ENCODE results near the gene LRRC37A. TPM values are rescaled to one million over a fixed set of nuclear protein-coding genes. Genes with fewer than 3 reads are reported as not detected.
"Not testable (repeated sequence)": the region's sequence is repeated elsewhere in the genome, so short reads cannot be mapped to it uniquely, and the experiment has no call there.

LRRC37A gene
- total and polyA plus RNA-seq, 10 of the 15 experiments (the other 5 are each of a cell fraction or from before 2014, with no cell fraction given) = 0.18 to 4.0 (median 2.4) TPM

- WGBS (ENCODE audit: insufficient coverage, insufficient replicate concordance, low lambda C conversion rate, missing lambda C conversion rate) = 12% methylated on average over 3 of the region's 3 CpGs
- H3K9me3 ChIP-seq (replicated peaks; ENCODE audit: control insufficient read depth, insufficient read depth, low read length); H4K20me1 ChIP-seq (ENCODE audit: control insufficient read depth, insufficient read depth); H3K4me2 ChIP-seq (ENCODE audit: control insufficient read depth, insufficient read depth); H2AFZ ChIP-seq (ENCODE audit: control insufficient read depth, low read depth, low read length); H3K9ac ChIP-seq (ENCODE audit: control insufficient read depth, insufficient read depth, low read length); H3K27ac ChIP-seq (ENCODE audit: control insufficient read depth, insufficient read depth); H3K4me3 ChIP-seq; H3K36me3 ChIP-seq (ENCODE audit: control insufficient read depth in 2 of 2, insufficient read depth in 2 of 2, low read length in 1 of 2); in situ Hi-C loops (cut with MboI); H3K27me3 ChIP-seq (replicated peaks in 1 of 2; ENCODE audit: control insufficient read depth in 2 of 2, insufficient read depth in 2 of 2, low read length in 1 of 2); BruUV-seq (replicated peaks); FAIRE-seq; H3K79me2 ChIP-seq (ENCODE audit: control insufficient read depth, insufficient read depth, low read length); H3K4me1 ChIP-seq (ENCODE audit: control insufficient read depth, insufficient read depth, low read length); intact Hi-C loops (cut with micrococcal nuclease; ENCODE audit: unreplicated experiment); DNase-seq (ENCODE audit: low read depth, low spot score); ATAC-seq: not testable (repeated sequence)
- ChIA-PET RAD21 (ENCODE audit: unreplicated experiment) (interaction anchor here (2.5 kb wide), 1 partner anchor 10 kb away, joined by 9 read pairs; no protein-coding TSS in a partner anchor), POLR2A (interaction anchor here (0.7 to 1.2 kb wide), 2 partner anchors 159 to 1254 kb away, joined by 4 to 10 read pairs; no protein-coding TSS in a partner anchor), SMC1A (ENCODE audit: uncharacterized antibody, unreplicated experiment) (interaction anchor here (2.4 kb wide), 1 partner anchor 10 kb away, joined by 7 read pairs; no protein-coding TSS in a partner anchor), CTCF (interaction anchor here (2.4 to 5.9 kb wide), 2 partner anchors 9 to 11 kb away, joined by 10 to 32 read pairs; no protein-coding TSS in a partner anchor)
- TF ChIP-seq BHLHE40 (IDR thresholded peaks at IDR 0.05; ENCODE audit: borderline replicate concordance in 1 of 2, low read depth in 2 of 2, low read length in 1 of 2) = peak in 1 of 2 experiments; percentile 76; a peak in 2 of 4 replicates
Observed at GRCh38 chr17:46276728-46277479, 18.0 kb upstream of the LRRC37A start.

- H3K79me2 ChIP-seq (ENCODE audit: control insufficient read depth, insufficient read depth, low read length); H3K4me1 ChIP-seq (ENCODE audit: control insufficient read depth, insufficient read depth, low read length); H4K20me1 ChIP-seq (ENCODE audit: control insufficient read depth, insufficient read depth); H3K36me3 ChIP-seq (ENCODE audit: control insufficient read depth in 2 of 2, insufficient read depth in 2 of 2, low read length in 1 of 2); FAIRE-seq; SMC1A ChIA-PET (ENCODE audit: uncharacterized antibody, unreplicated experiment); BruUV-seq (replicated peaks); intact Hi-C loops (cut with micrococcal nuclease; ENCODE audit: unreplicated experiment); DNase-seq (ENCODE audit: low read depth, low spot score); H3K9me3 ChIP-seq (replicated peaks; ENCODE audit: control insufficient read depth, insufficient read depth, low read length); H2AFZ ChIP-seq (ENCODE audit: control insufficient read depth, low read depth, low read length); H3K27me3 ChIP-seq (replicated peaks in 1 of 2; ENCODE audit: control insufficient read depth in 2 of 2, insufficient read depth in 2 of 2, low read length in 1 of 2); H3K27ac ChIP-seq (ENCODE audit: control insufficient read depth, insufficient read depth); in situ Hi-C loops (cut with MboI); RAD21 ChIA-PET (ENCODE audit: unreplicated experiment); H3K9ac ChIP-seq (ENCODE audit: control insufficient read depth, insufficient read depth, low read length); ATAC-seq; POLR2A ChIA-PET; CTCF ChIA-PET; H3K4me3 ChIP-seq; H3K4me2 ChIP-seq (ENCODE audit: control insufficient read depth, insufficient read depth): not testable (repeated sequence)
- WGBS (ENCODE audit: insufficient coverage, insufficient replicate concordance, low lambda C conversion rate, missing lambda C conversion rate) = 67% methylated on average over 4 of the region's 4 CpGs
Observed at GRCh38 chr17:46281336-46281735, 13.6 kb upstream of the LRRC37A start.

- H3K27ac ChIP-seq (ENCODE audit: control insufficient read depth, insufficient read depth); intact Hi-C loops (cut with micrococcal nuclease; ENCODE audit: unreplicated experiment); FAIRE-seq; SMC1A ChIA-PET (ENCODE audit: uncharacterized antibody, unreplicated experiment); RAD21 ChIA-PET (ENCODE audit: unreplicated experiment); POLR2A ChIA-PET; H3K79me2 ChIP-seq (ENCODE audit: control insufficient read depth, insufficient read depth, low read length); in situ Hi-C loops (cut with MboI); H3K9ac ChIP-seq (ENCODE audit: control insufficient read depth, insufficient read depth, low read length); H3K4me3 ChIP-seq; H3K27me3 ChIP-seq (replicated peaks in 1 of 2; ENCODE audit: control insufficient read depth in 2 of 2, insufficient read depth in 2 of 2, low read length in 1 of 2); H2AFZ ChIP-seq (ENCODE audit: control insufficient read depth, low read depth, low read length); CTCF ChIA-PET; H4K20me1 ChIP-seq (ENCODE audit: control insufficient read depth, insufficient read depth); H3K9me3 ChIP-seq (replicated peaks; ENCODE audit: control insufficient read depth, insufficient read depth, low read length); DNase-seq (ENCODE audit: low read depth, low spot score); H3K4me1 ChIP-seq (ENCODE audit: control insufficient read depth, insufficient read depth, low read length); BruUV-seq (replicated peaks); H3K36me3 ChIP-seq (ENCODE audit: control insufficient read depth in 2 of 2, insufficient read depth in 2 of 2, low read length in 1 of 2); ATAC-seq; H3K4me2 ChIP-seq (ENCODE audit: control insufficient read depth, insufficient read depth): not testable (repeated sequence)
- WGBS (ENCODE audit: insufficient coverage, insufficient replicate concordance, low lambda C conversion rate, missing lambda C conversion rate) = 76% methylated on average over 12 of the region's 12 CpGs
Observed at GRCh38 chr17:46282635-46283034, 12.3 kb upstream of the LRRC37A start.

GRCh38 chr17:46284467-46284866 lies 10.5 kb upstream of the LRRC37A start:
- H3K79me2 ChIP-seq (ENCODE audit: control insufficient read depth, insufficient read depth, low read length); in situ Hi-C loops (cut with MboI); H2AFZ ChIP-seq (ENCODE audit: control insufficient read depth, low read depth, low read length); BruUV-seq (replicated peaks); DNase-seq (ENCODE audit: low read depth, low spot score); H3K9me3 ChIP-seq (replicated peaks; ENCODE audit: control insufficient read depth, insufficient read depth, low read length); CTCF ChIA-PET; H3K4me3 ChIP-seq; FAIRE-seq; H3K4me2 ChIP-seq (ENCODE audit: control insufficient read depth, insufficient read depth); intact Hi-C loops (cut with micrococcal nuclease; ENCODE audit: unreplicated experiment); H3K36me3 ChIP-seq (ENCODE audit: control insufficient read depth in 2 of 2, insufficient read depth in 2 of 2, low read length in 1 of 2); H3K9ac ChIP-seq (ENCODE audit: control insufficient read depth, insufficient read depth, low read length); H3K4me1 ChIP-seq (ENCODE audit: control insufficient read depth, insufficient read depth, low read length); H4K20me1 ChIP-seq (ENCODE audit: control insufficient read depth, insufficient read depth); RAD21 ChIA-PET (ENCODE audit: unreplicated experiment); H3K27ac ChIP-seq (ENCODE audit: control insufficient read depth, insufficient read depth); ATAC-seq; H3K27me3 ChIP-seq (replicated peaks in 1 of 2; ENCODE audit: control insufficient read depth in 2 of 2, insufficient read depth in 2 of 2, low read length in 1 of 2): not testable (repeated sequence)
- 33% methylated on average over 1 of the region's 1 CpG for WGBS (ENCODE audit: insufficient coverage, insufficient replicate concordance, low lambda C conversion rate, missing lambda C conversion rate)
- ChIA-PET POLR2A (interaction anchor here (0.7 kb wide), 1 partner anchor 17 kb away, joined by 3 read pairs; no protein-coding TSS in a partner anchor), SMC1A (ENCODE audit: uncharacterized antibody, unreplicated experiment) (interaction anchor here (0.8 kb wide), 1 partner anchor 97 kb away, joined by 3 read pairs; no protein-coding TSS in a partner anchor)

All from GM12878 (cell line).